Measurements from ENCODE around the gene ZNF334.
A peak's percentile ranks its signal among the peaks of the same experiment; 100 is the strongest.

The ZNF334 gene

DNA sequence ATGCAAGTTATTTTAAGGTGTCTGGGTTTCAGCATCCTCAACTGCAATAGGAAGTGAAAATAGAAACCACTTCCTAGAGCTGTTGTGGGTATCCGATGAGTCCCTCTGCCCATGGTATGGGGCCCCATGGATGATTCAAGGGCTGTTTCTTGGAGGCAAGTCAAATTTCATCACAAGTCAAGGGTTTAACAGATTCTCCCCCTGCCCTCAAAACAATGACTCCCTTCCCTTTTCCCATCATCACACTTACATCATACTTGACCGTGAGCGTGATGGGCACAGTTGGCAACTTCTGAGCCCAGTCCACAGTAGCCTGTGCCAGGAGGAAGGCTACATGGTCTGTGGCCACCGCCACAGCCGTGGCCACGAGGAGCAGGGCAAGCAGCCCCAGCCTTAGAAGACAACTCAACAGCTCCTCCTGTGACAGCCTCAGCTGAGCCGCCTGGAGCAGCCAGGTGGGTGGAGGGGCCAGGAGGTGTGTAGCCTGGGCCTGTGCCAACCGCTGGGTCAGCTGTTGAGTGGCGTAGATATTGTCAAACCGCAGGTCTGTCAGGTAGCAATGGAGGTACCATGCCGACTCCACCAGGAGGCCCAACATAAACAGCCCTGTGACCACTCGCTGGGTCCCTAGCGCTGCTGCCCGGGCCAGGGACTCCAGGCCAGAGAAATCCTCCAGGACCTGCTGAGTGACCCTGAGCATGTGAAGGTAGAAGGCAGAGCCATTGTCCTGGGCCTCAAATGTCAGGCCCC is 31.9 kb upstream of the ZNF334 start:
- DNase-seq, result no peak

DNA sequence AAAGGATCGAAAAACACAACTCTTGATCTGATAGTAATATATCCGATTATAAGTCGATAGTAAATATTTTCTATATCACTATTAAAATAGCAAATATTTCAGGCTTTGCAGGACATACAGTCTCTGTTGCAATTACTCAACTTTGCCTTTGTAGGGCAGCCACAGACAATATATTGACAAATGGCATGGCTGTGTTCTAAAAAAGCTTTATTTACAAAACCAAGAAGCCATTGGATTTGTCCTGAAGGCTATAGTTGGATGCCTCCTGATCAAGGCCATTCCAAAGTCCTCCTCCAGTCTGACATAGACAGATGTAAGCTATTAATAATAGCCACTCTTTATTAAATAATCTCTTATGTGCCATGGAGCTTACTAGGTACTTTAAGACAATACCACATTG is 31.2 kb upstream of the ZNF334 start:
- no peak for DNase-seq

DNA sequence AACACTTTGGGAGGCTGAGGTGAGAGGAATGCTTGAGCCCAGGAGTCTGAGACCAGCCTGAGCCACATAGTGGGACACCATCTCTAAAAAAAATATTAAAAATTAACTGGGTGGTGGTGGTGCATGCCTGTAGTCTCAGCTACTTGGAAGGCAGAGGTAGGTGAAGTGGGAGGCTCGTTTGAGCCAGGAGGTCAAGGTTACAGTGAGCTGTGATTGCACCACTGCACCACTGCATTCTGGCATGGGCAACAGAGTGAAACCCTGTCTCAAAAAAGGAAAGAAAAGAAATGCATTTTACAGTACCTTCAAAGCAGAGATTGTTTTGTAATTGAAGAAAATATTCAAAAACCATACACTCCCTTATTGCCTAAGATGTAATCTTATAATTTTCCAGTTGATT is 30.6 kb upstream of the ZNF334 start:
- DNase-seq, result no peak

DNA sequence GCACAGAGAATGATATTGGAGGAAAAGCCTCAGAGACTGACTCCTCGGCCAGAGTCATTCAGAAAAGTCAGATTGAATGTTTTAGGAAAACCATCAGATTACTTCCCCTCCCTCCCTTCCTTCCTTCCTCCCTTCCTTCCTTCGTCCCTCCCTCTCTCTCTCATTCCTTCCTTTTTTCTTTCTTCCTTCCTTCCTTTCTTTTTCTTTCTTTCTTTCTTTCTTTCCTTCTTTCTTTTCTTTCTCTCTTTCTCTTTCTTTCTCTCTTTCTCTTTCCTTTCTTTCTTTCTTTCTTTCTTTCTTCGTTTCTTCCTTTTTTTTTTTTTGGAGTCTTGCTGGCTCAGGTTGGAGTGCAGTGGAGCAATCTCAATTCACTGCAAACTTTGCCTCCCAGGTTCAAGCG is 29.7 kb upstream of the ZNF334 start:
- DNase-seq, result no peak

DNA sequence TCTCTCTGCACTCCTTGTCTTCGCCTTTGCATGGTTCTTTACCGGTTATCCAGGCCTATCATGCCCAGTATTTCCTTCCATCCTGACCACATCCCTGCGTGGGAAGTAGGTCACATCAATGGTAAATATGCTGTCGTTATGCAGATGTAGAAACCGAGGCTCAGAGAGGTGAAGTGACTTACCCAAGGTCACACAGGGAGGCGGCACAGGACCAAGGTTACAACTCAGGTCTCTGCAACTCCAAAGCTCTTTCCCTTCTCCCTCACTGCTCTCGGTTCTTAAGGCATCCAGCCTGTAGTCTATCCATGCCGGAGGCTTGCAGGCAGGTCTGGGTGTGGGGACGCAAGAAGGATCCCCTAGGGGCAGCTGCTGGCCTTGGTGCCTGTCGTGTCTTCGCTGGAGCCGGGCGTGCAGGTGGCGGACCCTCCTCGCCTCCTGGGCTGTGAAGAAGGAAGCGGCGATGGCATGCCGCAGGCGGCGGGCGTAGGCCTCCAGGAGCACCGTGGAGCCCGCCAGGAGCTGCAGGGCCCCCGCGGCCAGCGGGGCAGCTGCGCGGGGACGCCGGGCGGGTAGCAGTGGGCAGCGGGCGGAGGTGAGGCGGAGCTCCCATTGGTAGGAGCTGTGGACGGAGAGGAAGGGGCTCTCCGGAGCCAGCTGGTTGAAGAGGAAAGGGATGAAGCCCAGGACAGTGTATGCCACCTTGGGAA is 28.0 kb upstream of the ZNF334 start:
- DNase-seq, result no peak

DNA sequence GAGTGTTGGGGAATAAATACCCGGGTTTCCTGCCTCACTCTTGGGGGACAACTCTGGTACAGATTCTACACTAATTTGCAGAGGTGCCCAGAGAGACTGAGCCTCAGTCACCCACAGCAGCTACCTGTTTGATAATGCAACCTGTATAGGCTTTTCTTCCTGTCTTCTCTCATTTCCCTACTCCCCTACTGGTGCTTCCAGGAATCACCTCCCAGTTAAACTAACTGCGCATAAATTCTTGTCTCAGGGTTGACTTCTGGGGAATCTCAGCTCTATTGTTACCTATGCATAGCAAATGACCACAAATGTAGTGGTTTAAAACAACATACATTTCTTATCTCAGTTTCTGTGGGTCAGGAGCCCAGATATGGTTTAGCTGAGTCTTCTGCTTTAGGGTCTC is 25.8 kb upstream of the ZNF334 start:
- DNase-seq, result no peak

DNA sequence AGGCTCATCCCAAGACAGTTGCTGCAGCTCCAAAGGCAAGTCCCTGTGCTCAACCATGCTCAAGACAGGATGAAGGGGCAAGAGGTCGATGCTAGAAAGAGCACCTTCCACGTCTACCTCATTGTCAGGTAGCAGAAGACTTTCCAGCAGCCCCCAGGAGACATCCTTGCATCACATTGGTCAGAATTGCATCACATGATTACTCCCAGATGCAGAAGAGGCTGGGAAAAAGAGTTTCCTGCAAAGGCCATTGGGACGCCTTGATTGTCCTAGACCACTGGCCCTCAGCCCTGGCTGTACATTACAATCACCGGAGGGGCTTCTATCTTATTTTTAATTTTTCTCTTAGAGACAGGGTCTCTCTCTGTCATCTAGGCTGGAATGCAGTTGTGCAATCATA is 17.3 kb upstream of the ZNF334 start:
- no peak for DNase-seq

DNA sequence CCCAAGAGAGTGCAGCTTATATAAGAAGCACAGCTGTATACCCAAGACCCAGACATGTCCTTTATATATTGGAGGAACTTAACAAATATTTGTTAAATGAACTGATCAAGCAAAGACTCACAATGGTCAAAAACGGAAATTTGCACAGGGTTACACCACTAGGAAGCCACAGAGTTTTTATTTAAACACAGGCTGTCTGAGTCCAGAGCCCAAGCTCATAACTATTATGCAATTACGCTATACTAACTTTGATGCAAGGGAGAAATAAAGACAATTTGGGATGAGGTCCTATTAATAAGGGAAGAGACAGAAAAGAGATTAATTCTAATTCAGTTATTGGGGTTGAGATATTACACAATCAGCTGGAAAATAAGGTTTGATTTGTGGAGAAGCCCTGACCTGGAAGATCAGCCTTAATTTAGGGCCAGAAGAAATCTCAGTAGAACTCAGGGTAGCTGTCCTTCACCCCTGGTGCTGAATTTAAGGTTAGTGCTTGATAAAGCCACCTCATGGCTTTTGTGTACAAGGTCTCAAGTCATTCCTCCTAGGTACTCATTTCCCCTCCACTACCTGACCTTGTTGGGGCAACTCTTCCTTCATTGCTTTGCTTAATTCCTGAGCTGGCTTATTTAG is 10.5 kb upstream of the ZNF334 start:
- DNase-seq, result no peak

DNA sequence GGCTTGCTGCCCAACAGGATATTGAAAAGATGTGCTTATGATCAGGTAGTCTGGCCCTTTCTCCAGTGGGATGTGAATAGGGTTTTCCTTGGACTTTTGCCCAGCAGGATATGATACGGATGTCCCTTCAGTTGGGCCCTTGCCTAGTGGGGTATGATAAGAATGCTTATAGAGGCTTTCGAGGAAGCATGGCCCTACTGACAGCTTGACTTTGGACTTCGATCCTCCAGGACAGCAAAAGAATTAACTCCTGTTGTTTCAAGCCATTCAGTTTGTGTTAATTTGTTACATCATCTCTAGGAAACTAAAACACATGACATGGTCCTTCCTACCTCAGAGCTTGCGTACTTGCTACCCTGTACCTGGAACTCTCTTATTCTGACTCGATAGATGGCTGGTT is 9.7 kb upstream of the ZNF334 start:
- DNase-seq, result no peak

DNA sequence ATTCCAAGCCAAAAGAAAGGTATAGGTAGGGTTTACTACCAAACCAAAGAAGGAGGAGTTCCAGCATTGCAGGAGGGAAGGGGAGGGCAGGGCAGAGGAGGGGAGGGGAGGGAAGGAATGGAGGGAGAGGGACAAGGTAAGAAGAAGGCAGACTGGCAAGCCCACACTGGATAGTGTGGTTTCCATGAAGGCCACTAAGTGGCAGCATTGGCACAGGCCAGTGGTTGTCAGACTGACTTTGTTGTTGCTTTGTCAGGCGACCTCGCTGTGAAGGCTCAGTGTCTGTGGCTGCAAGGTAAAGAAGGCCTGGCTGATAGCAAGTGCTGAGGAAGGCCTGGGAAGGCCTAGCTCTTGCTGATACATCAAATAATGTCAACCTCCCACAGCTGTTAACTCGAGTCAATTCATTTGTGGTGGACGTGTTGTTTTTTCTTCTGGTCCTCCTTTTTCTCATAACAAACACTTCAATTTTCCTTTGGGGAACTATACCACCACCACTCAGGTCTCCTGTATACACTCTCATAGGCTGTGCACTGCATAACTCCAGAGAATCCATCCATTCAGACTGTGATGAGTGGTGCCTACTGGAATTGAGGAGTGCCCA is 7.7 kb upstream of the ZNF334 start:
- DNase-seq, result peak; percentile 23

DNA sequence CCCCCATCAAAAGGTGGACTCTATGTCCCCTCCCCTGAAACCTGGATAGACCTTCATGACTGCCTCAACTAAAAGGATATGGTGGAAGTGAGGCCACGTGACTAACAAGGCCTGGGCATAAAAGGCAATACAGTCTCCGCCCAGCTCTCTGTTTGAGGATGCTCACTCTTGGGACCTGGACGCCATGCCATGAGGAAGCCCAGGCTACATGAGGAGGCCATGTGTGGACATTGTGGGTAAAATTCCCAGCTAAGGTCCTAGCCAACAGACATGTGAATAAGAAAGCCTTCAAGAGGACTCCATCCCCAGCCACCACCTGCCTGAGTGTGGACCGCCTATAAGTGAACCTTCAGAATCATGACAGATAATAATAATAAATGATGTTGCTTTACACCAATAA is 7.2 kb upstream of the ZNF334 start:
- DNase-seq, result no peak

DNA sequence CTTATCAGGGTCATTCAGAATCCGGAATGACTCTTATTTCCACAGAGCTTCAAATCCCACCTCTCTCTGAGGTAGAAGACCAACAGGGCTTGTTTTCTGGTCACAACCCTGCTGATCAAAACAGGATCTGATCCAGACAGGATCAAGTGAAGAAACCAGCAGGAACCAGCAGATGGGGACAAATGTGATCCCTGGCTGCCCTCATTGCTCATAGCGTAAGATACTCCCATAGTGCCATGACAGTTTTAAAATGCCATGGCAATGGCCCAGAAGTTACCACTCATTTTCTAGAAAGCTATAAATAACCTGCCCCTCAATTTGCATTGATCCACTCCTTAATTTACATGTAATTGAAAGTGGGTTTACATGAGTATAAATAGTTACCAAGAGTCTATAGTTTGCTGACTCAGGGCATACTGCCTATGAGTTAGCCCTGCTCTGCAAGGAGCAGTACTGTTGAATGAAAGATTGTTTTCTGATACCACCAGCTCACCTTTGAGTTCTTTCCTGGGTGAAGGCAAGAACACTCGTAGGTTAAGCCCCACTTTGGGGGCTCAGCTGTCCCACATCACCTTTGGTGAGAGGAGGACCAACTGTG is 6.2 kb upstream of the ZNF334 start:
- DNase-seq, result no peak

DNA sequence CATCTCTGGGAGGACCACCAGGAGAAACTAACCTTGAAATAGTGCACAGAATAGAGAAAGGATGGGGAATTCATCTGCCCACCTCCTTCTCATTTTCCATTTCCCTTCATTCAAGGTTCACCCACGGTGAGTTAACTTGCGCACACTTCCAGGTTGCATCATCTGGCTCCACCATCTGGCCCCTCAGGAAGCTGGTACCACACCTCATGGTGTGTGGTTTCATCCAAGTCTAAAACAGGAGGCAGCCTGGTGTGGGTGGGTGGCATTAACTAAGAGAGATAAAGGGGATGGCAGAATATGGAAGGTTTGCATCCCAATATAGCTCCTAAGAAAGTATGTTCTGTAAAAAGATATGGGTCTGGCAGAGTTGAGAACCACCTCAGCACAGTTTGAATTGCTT is 3.8 kb downstream of the ZNF334 start:
- DNase-seq, result no peak

DNA sequence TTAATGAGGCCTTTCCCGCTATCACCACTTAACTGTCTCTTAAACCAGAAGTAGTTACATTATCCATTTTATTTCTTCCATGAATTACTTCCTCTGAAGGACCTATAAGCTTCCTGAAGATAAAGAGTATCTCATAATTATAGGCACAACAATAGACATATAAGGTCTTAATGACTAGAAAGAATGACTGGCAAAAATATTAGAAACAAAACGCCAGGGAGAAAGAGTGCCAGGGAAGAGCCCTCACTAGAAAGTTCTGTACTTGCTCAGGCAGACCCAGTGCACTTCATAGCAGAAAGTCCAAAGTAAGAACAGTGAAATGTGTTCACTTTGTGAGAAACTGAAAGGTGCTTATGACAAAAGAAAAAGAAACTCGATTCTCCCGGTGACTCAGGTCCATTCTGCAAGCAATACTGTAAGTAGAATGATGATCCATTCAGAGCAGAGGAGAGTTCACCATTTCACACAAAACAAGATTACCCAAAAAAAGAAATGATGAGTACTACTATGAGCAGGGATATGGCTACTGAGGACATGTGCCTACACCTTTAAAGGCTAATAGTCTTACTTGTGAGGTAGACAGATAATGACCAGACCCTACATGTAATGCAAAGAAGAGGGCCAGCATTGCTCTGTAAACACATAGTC is 5.5 kb downstream of the ZNF334 start:
- no peak for DNase-seq

DNA sequence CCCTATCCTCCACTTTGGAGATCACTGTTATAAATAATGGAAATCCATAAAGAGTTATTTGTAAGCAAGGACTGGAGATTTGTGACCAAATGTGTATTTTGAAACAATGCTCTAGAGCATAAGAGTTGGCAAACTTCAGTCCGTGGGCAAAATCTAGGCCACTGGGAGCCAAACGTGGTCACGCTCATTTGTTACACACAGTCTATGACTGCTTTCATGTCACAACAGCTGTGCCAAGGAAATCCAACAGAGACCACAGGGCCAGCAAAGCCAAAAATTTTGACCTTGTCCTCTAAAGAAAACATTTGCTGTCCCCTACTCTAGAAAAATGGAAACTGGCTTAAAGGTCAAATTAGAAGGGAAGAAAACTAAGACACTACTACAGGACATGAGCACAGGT is 7.9 kb downstream of the ZNF334 start:
- DNase-seq, result no peak

DNA sequence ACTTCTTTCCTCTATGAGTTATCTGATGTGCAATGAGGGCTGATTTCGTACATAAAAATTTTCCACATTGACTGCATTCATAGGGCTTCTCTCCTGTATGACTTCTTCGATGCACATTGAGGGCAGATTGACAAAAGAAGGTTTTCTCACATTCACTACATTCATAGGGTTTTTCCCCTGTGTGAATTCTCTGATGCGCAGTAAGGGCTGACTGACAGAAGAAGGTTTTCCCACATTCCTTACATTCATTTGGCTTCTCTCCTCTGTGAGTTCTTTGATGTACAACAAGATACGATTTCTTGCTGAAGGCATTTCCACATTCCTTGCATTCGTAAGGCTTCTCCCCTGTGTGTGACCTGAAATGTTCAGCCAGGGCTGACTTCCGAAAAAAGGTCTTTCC is 11.4 kb downstream of the ZNF334 start:
- DNase-seq, result no peak

DNA sequence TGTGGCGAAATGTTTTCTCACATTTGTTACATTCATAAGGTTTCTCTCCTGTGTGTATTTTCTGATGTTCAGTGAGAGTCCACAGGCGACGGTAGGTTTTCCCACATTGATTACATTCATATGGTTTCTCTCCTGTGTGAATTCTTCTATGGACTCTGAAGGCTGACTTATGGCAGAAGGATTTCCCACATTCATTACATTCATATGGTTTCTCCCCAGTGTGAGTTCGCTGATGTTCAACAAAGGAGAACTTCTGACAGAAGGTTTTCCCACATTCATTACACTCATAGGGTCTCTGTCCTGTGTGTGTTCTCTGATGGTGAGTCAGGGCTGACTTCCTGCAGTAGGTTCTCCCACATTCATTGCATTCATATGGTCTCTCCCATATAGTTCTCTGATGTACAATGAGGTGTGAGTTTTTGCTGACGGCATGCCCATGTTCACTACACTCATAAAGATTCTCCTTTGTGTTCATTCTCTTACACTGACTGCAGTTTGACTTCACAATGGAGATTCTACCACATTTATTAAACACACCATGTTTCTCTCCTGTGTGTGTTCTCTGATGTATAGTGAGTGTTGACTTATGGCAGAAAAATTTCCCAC is 11.9 kb downstream of the ZNF334 start:
- no peak for DNase-seq

DNA sequence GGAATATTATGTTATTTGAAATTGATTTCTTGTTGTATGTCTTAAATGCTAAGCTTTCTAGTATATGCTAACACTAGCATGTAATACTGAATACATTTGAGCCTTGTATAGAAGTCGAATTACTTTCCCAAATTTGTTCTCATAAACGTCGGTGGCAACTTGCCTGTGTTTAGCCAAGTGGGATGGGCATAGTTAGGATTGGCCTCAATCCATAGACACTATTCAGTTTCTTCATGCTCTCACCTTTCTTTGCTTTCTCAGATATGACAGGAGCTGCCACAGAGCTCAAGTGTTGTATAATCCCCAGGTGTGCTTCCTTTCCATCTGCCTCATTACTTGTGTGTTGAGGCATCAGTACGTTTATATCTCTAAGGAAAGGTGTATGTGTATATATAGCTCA is 19.3 kb downstream of the ZNF334 start:
- DNase-seq, result no peak

DNA sequence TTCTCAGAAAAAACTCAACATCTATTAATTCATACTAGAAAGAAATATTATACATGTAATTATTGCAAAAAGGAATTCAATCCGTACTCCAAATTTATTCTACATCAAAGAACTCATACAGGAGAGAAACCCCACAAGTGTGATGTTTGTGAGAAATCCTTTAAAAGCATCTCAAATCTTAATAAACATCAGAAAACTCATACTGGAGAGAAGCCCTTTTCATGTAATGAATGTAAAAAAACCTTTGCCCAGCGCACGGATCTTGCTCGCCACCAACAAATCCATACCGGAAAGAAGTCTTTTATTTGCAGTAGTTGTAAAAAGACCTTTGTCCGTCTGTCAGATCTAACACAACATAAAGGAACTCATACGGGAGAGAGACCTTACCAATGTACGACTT is 22.0 kb downstream of the ZNF334 start:
- no peak for DNase-seq

DNA sequence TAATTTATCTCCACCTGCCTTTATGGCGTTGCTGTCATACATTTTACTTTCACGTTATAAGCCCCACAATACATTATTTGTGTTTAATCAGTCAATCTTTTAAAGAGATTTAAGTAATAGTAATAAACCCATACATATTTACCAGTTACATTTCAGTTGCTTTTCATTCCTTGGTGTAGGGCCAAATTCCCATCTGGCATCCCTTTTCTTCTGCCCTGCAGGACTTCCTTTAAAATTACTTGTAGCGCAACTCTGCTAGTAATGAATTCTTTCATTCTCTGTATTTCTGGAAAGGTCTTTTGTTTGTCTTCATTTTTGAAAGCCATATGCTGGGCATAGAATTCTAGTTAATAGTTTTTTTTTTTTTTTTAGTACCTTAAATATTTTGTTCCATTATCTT is 24.9 kb downstream of the ZNF334 start:
- DNase-seq, result no peak

DNA sequence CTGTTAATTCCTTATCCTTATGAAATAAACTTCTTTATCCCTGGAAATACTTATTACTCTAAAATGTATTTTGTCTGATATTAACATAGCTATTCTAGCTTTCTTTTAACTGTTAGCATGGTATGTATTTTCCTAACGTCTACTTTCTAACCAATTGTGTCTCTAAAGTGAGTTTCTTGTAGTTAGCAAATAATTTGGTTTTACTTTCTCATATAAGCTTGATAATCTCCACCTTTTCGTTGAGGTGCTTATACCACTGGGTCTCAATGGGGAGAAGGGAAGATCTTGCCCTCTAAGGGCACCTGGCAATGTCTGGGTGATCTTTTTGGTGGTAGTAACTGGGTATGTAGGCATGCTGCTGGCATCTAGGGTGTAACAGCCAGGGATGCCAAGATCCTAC is 25.7 kb downstream of the ZNF334 start:
- no peak for DNase-seq

DNA sequence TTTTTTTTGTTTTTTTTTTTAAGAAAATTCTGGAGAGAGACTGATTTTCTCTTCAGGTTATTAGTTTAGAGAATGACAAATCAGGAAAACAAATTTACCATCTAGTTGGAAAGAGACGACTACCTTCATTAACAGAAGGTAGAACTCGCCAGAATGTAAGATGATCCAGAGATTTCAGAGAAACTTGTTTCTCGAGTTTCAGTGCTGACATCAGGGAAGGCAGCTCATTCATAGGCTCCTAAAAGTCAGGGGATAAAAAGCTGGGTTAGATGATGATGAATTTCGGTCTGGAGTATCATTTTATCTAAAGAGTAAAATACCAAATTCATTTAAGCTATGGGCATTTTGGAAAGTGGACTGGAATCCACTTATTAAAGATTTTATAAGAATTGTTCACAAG is 27.9 kb downstream of the ZNF334 start:
- no peak for DNase-seq

DNA sequence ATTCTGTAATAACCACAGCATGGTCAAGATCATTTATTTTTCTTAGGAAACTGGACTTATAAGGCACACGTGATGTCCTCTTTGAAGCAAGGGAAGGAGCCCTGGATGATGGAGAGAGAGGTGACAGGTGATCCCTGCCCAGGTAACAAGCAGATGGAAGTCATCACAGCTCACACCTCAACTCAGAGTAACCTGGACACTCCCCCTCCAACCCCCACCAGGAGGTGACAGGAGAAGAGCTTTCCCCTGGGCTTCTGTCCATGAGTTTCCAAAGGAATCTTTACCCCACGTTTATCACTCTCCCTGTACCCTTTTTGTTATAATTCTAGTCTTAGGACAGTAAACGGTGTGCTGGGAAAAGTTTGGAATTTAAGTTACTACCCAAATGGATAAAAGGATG is 28.4 kb downstream of the ZNF334 start:
- no peak for DNase-seq

Measured in activated naive CD4-positive, alpha-beta T cell treated with anti-CD3 and anti-CD28 coated beads, Interleukin-2, amount 50 U/mL, for 16 hours (primary cell).